Medulla oblongata (tissue), 1 donor: Measurements from ENCODE around the gene UBXN4.
"Not testable (repeated sequence)": the region's sequence is repeated elsewhere in the genome, so short reads cannot be mapped to it uniquely, and the experiment has no call there.

Experiments used
- DNase-seq: peaks from one replicate; pipeline ENCODE4 v3.0.0-alpha.2; 2015; ENCODE audit errors: extremely low spot score

Gene UBXN4

DNA sequence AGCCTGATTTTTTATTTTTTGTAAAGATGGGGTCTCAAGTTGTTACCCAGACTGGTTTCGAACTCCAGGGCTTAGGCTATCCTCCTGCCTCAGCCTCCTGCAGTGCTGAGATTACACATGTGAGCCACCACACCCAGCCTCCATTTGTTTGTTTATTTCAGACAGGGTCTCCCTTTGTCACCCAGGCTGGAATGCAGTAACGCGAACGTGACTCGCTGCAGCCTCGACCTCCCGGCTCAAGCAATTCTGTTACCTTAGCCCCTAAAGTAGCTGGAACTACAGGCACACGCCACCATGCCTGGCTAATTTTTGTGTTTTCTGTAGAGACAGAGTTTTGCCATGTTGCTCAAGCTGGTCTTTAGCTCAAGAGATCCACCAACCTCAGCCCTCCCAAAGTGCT, 27.2 kb downstream of the UBXN4 start:
- no peak for DNase-seq

DNA sequence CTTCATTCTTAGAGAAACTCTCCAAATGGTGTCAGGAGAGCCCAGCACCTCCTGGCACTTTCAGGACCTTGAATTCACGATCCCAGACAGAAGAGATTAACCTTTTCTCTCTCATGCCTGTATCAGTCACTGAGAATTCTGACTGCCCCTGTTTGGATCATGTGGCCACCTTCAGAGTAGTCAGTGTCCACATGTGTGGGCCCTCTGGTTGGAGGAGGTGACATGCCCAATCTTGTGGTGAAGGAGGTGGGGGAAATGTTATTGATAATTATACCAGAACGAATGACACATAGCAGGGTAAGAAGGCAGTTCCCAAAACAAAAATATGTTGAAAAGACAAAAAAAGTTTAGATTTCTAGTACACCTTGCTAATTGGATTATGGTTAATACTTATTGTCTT, 31.7 kb downstream of the UBXN4 start:
- no peak for DNase-seq

DNA sequence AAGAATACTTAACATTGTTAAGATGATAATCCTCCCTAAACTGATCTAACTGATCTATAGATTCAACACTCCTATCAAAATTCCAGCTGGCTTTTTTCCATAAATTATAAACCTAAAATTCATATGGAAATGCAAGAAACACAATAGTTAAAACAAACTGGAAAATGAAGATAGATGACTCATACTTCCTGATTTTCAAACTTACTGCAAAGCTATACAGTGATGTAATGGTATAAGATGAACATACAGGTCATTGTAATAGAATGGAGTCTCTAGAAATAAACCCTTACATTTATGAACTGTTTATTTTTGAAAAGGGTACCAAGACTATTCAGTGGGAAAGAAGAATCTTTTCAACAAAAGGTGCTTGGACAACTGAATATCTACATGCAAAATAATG, 32.3 kb downstream of the UBXN4 start:
- DNase-seq = no peak

DNA sequence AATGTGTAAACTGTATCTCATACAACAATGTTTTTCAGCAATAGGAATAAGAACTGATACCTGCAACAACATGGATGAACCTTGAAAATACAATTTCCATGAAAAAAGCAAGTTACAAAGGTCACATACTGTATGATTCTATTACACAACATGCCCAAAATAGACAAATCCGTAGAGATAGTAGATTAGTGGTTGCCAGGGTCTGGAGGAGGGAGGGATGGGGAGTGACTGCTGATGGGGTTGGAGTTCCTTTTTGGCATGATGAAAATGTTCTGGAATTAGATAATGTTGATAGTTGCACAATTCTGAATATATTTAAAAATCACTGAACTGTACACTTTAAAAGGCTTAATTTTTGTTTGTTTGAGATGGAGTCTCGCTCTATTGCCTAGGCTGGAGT, 33.8 kb downstream of the UBXN4 start:
- DNase-seq = no peak

DNA sequence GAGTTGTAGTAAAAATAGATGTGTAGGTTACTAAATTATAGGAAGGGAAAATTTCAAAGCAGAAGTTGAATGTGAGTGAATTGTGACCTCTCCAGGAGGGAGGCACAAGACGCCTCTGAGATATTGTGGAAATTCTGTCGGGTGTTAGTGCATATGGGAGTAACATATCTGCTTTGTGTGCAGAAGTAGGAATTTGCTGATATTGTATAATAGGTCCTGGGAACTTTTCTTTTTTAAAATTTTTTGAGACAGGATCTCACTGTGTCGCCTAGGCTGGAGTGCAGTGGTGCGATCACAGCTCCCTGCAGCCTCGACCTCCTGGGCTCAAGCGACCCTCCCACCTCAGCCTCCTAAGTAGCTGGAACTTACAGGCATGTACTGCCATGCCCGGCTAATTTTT, 34.7 kb downstream of the UBXN4 start:
- DNase-seq = no peak

DNA sequence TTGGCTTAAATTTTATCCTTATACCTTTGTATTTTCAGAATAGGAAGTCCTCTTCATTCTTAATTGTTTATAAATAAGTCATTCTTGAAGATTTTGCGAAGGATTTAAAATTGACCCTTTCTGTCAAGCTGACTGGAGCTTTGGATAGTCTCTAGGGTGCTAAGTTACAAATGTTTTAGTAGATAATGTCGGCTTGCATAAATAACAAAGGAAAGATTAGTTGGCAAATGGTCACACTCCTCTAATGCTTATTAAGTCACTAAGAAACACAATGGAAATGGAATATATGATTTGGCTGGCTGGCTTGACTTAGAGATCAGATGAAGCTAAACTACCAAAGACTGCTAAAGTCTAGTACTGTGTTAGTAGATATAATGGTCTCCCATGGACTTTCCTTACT, 40.6 kb downstream of the UBXN4 start:
- no peak for DNase-seq

DNA sequence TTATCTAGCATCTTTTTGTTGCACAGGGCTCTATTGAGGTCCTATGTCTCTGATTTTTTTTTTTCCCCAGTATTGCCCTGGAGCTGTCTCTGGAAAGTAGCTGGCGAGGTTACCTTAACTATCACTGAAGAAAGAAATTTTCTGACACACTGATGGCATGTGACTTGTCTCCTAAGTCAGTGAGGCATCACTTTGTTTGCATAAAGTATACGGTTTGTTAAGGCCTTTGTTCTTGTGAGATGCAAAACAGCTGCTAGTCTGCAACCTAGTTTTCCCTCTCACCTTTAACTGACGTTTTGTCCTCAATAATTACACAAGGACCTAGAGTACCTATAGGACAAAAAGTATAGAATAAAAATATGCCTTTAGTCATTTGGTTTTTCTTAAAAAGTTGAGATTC, 41.8 kb downstream of the UBXN4 start:
- no peak for DNase-seq

DNA sequence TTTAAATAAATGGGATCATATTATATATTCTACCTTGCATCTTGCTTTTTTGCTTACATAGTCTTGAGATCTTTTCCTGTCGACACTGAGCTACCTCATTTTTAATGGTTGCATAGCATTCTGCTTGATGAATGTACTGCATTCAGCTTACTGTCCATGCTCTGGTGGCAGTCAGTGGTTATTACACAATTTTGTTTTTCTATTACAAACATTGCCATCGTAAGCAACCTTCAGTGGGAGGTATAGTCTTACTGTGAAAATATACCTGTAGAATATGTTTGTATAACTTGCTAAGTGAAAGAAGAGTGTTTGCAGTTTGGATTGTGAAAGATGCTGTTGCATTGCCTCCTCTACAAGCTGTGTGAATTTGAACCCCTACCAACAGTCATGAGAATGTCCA, 43.4 kb downstream of the UBXN4 start:
- no peak for DNase-seq

DNA sequence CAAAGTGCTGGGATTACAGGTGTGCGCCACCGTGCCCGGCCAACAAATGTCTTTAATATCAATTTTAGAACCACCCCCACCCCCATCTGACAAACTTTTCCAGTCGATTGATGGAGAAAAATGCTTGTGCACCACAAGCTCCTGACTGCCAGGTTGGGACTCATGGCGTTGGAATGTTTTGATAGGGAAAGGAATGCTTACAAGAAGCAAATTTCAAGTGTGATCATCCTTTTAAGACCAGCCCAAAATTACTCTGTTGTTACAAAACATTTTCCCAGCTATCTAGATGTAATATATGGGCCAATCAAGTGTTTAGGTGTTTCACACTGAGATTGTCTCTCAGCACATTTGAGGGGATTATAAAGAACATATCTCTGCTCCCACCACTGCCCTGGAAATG, 45.2 kb downstream of the UBXN4 start:
- DNase-seq = no peak

DNA sequence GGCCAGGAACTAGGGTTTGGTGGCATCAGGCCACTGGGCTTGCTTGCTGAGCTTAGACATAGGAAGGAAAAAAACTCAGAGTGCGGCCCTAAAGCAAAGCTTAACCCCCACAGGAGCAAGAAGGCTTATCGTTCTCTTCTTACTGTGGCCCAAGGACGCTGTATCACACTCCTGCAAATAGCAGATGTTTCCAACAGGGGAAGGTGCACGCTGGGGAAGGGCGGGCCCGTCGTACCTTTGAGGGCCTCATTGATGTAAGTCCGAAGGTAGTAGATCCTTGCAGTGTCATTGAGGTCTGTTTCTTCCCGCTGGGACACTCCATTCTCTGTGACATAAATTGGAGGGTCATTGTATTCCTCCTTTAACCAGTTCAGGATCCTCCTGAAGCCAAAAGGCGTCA, 48.8 kb downstream of the UBXN4 start:
- no peak for DNase-seq

DNA sequence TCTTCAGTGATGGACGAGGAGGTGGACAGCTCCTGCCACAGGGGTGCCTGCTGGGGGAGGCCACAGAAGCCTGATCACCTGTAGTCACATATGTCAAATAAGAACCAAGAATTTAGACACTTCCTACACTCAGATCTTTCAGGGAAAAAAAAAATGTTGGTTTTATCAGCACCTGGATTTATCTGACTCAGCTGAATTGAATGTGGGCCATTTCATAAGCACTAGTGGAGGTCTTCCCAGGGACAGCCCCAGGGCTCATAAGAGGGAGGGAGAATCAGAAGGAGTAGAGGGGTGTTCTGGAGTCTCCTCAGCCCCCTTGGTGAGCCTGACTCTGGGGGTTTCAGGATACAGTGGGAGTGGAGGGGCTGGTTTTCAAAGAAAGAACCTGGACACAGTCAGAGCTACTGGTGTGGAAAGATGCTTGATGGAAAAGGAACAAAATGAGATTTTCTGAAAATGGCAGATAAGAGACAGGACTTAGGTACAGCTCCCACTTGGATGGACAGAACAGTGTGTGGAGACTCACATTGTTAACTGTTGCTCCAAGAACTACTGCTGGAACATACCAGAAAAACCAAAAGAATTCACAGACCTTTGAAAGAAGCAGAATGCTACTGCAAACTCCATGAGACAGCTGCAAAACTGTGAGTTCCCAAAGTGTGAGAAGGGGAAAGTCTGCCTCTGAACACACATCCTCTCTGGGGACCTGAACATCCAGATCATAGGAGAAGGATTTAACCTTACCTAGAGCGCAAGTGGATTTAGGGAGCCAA, 49.9 kb downstream of the UBXN4 start:
- DNase-seq = no peak

DNA sequence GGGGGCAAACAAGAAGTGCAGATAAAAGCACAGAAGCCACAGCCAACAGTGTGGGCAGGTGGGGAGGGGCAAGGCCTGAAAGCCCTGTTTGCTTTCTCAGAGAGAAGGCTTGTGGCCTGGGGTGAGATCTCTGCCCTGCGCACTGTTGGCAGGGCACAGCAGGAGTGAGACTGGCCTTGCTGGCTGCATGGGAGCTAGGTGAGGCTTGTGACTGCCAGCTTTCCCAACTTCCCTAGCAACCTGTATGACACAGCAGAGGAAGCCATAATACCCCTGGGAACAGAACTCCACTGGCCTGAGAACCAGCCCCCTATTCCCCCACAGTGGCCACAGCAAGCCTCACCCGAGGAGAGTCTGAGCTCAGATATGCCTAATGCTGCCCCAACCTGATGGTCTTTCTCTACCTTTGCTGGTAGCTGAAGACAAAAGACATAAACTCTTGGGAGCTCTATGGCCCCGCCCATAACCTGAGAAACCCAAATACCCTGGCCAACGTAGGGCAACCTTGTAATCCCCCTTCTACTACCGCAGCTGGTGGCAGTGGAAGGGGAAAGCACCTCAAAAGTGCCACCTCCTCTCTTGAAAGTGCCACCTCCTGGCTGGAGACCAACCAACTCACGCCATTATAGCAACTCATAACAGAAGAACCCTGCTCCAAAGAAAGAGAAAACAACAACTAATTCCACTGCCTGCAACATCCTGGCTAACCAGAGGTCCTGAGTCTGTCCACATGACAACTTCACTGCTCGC, 50.9 kb downstream of the UBXN4 start:
- DNase-seq = no peak

DNA sequence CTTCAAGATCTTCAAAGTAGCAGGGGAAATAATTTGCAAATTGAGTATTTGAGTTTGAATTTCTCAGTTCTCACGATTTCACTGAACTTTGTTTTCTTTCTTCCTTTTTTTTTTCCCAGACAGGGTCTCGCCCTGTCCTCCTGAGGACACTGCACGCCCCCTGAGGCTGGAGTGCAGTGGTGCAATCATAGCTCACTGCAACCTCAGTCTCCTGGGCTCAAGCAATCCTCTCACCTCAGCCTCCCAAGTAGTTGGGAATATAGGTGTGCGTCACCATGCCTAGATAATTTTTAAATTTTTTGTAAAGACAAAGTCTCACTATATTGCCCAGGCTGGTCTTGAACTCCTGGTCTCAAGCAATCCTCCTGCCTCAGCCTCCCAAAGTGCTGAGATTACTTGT, 54.0 kb downstream of the UBXN4 start:
- DNase-seq = not testable (repeated sequence)

DNA sequence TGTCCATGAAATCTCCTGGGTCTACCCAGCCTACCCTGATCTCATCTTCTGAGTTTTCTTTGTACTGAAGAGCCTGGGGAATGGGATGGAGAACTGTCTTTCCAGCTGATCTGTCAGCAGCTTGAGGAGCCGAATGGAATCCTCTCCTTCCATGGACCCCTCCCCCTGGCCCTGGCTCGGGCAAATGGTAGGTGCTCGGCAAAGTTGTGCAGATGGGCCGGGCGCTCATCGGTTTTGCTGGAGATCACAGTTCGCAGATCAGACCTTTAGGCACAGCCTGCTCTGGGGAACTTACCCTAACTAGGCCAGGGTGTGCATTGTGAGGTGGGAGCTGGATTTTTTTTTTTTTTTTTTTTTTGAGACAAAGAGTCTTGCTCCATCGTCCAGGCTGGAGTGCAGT, 55.0 kb downstream of the UBXN4 start:
- no peak for DNase-seq

DNA sequence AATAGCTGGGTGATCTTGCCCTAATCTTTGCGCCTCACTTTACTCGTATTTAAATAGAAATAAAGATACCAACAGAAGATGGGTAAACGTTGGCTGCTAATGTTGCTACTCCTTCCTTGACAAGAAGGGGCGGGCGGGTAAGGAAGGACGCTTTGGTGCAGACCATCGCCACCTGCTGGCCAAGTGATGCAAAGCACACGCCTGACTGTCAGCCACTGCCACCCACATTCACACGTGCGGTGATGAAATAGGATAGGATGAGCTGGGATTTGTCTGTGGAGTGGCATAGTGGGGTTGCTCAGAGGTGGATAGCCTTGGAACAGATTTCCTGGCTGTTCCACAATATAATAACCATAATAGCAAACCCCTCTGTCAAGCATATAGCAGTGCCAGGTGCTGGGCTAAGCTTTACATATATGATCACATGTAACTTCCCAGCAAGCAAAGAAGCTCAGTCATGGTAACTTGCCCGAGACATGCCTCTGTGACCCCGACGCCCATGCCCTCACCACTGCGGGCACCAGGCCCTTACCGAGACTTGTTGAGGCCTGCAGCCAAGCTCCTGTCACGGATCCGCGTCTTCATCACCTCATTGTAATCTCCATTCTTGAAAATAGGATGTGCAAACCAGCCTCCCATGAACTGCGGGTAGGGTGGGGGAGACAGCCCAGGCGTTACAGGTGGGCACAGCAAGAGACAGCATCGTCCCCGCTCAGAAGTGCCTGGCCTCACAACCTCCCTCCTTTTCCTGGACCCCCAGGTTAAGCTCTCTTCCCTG, 56.0 kb downstream of the UBXN4 start:
- peak; percentile 57 for DNase-seq

DNA sequence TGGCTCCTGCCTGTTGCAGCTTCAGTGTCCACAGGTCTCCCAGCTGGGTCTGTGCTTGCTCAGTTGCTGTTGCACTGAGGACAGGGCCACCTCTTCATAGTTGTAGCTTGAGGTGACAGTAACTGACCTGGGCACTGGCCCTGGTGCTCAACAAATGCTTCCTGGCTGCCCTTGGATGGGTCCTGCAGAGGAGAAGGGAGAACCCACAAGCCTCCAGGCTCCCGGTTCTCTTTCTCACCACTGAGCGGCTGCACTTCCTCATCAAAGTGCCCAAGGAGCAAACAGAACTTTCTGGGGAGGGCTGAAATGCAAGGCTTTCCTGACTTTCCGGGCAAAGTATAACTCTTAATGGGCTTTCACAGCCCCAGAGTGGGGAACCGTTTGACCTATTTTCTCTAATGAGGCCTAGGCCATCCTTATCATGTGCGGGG, 56.6 kb downstream of the UBXN4 start:
- DNase-seq = no peak

DNA sequence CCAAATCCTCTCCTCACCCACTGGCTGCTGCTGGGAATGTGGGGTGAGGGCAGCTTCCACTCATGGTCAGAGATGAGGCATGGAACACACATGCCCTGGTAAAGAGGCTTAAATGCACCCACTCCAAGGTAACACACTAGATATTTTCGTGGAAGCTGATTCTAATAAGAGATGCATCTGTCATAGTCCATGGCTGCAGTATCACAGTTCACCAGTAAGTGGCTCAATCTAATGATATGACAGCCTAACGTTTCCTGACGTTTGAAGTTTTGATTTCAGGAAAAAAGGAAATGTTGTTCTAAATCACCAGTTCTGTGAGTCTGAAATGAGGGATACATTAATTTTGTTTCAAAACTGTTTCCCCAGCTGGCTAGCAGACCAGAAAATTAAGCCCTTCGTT, 57.1 kb downstream of the UBXN4 start:
- no peak for DNase-seq

DNA sequence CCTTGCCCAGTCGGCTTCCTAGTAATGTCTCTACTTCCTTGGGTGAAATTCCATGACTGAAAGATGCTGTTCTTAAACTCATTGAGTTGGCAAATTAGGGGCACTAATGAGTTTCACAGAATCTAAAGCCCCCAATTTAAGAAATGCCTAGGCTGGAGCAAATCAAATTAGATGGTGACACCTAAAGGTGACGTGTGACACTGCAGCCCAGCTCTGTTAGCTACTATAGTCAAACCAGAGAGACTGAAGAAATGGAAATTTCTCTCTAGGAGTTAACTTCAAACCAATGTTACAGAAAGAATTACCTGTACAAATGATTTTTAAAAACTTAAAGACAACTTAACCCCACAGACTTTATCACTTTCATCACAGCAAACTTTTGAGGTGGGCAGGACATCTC, 58.1 kb downstream of the UBXN4 start:
- no peak for DNase-seq

DNA sequence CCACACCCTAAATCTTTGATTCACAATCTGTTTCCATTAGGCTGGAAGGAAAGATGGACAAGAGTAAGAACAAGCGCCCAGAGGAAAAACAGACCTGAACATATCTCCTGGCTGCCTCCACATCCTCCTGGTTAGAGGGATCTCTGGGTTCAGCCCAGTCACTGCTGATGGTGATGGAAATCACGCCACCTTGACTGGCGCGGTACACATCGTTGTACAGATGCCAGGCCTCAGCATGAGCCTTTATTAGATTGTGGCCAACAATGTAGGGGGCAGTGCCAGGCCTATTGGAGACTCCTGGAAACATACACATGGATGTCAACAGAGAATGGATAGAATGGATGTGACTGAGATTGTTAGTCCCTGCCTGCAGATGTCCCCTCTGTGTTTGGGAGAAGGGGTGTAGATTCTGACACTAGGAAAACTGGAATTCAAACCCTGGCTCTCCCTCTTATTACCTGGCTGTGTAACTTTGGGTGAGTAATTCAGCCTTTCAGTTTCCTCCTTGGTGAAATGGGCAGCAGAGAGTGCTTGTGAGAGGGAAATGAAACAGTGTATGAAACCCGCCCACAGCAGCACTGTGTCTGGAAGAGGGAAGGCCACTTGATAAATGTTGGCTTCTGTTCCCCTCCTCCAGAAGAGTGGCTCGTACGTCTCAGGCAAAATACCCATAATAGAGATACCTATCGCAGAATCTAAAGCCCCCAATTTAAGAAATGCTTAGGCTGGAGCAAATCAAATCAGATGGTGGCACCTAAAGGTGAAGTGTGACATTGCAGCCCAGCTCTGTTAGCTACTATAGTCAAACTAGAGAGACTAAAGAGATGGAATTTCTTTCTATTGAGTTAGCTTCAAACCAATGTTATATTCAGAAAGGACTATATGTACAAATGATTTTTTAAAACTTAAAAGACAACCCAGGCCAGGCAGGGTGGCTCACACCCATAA, 59.1 kb downstream of the UBXN4 start:
- no peak for DNase-seq

DNA sequence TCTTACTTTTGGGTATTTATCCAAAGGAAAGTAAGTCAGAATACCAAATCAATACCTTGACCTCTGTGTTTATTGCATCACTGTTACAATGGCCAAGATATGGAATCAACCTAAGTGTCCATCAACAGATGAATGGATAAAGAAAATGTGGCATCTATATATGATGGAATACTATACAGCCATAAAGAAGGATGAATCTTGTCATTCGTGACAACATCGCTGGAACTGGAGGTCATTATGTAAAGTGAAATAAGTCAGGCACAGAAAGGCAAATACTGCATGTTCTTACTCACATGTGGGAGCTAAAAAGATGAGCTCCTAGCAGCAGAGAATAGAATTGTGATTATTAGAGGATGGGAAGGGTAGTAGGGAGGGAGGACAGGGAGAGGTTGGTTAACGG, 60.7 kb downstream of the UBXN4 start:
- DNase-seq = no peak

DNA sequence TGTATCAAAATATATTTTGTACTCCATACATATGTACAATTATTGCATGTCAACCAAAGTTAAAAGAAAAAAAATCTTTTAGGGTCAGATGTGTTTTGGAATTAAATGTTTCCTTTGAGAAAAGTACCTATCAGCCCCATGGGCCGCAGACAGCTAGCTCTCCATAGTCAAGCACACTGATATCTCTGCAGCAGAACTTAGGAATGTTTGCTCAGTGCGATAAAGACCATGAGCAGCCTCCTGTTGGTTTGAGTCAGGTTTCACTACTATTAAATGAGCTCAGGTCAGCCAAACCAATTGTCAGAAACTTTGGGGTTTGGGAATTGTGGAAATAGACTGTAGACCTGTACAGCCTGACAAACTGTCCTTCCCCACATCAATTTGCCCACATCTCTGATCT, 61.6 kb downstream of the UBXN4 start:
- DNase-seq = no peak

DNA sequence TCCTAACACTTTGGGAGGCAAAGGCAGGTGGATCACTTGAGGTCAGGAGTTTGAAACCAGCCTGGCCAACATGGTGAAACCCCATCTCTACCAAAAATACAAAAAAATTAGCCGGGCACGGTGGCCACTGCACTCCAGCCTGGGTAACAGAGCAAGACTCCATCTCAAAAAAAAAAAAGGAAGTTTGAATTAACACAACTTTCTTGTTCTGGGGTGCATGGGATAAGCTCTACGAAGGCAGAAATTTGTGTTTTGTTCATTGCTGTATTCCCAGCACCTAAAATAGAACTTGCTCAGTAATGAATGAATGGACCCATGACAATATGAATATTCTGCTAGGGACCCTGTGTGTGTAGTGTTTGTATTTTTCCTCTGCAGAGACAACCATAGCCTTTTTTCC, 66.2 kb downstream of the UBXN4 start:
- DNase-seq = not testable (repeated sequence)
